Neuronal stem cell (in vitro differentiated cells): ENCODE measurements around the gene PANX1.

Experiments
- DNase-seq: peaks from one replicate; pipeline ENCODE4 v3.0.0-alpha.2; 2013; ENCODE audit warnings: low spot score
- H2AFZ ChIP-seq: one replicate; pipeline ENCODE4 v1.6.1; 2013; ENCODE audit warnings: mild to moderate bottlenecking, low read length, inconsistent platforms
- H2AK5ac ChIP-seq: 2 replicates; pipeline ENCODE4 v1.6.1; 2013; ENCODE audit warnings: low read depth, mild to moderate bottlenecking, inconsistent platforms, low read length, moderate library complexity, mixed read lengths
- H2BK120ac ChIP-seq: 2 replicates; pipeline ENCODE4 v1.6.1; 2013; ENCODE audit warnings: low read depth, mild to moderate bottlenecking, inconsistent platforms, low read length, moderate library complexity, mixed read lengths
- H2BK12ac ChIP-seq: one replicate; pipeline ENCODE4 v1.6.1; 2013; ENCODE audit warnings: low read length, inconsistent platforms
- H2BK15ac ChIP-seq: 2 replicates; pipeline ENCODE4 v1.6.1; 2013; ENCODE audit warnings: mild to moderate bottlenecking, low read length, inconsistent platforms, mixed read lengths
- H2BK5ac ChIP-seq: one replicate; pipeline ENCODE4 v1.6.1; 2013; ENCODE audit warnings: inconsistent platforms, mild to moderate bottlenecking, low read length, moderate library complexity
- H3K14ac ChIP-seq: one replicate; pipeline ENCODE4 v1.6.1; 2013; ENCODE audit warnings: low read length, inconsistent platforms
- H3K18ac ChIP-seq: 2 replicates; pipeline ENCODE4 v1.6.1; 2013; ENCODE audit warnings: low read length, inconsistent platforms
- H3K23ac ChIP-seq: 2 replicates; pipeline ENCODE4 v1.6.1; 2013; ENCODE audit warnings: low read depth, mild to moderate bottlenecking, mixed read lengths, low read length, inconsistent platforms; ENCODE audit not compliant: poor library complexity
- H3K27ac ChIP-seq: replicated peaks from 3 replicates; pipeline ENCODE4 v1.5.1; 2013; ENCODE audit warnings: low read length, inconsistent platforms
- H3K27me3 ChIP-seq, 3 experiments: 2 replicates each; pipeline ENCODE4 v1.6.1; 2013; ENCODE audit warnings: low read length in 3 of 3, mild to moderate bottlenecking in 2 of 3, inconsistent platforms in 1 of 3, low read depth in 1 of 3, mixed read lengths in 1 of 3, moderate library complexity in 1 of 3; ENCODE audit not compliant: control insufficient read depth in 3 of 3, insufficient read depth in 3 of 3
- H3K36me3 ChIP-seq, 2 donors: replicated peaks in 1 of 2; 2 replicates each; pipeline ENCODE4 v1.6.1; 2013; ENCODE audit warnings: low read length in 2 of 2; ENCODE audit not compliant: control insufficient read depth in 2 of 2, insufficient read depth in 2 of 2
- H3K4ac ChIP-seq: 2 replicates; pipeline ENCODE4 v1.6.1; 2013; ENCODE audit warnings: inconsistent platforms, mild to moderate bottlenecking, low read length, moderate library complexity
- H3K4me1 ChIP-seq, 2 donors: 1 replicate in 1 of 2; 2 replicates in 1 of 2; pipeline ENCODE4 v1.6.1; 2013; ENCODE audit warnings: low read length in 2 of 2, low read depth in 1 of 2; ENCODE audit not compliant: control insufficient read depth in 2 of 2, insufficient read depth in 1 of 2
- H3K4me2 ChIP-seq: one replicate; pipeline ENCODE4 v1.6.1; 2013; ENCODE audit warnings: mild to moderate bottlenecking, low read length, inconsistent platforms; ENCODE audit not compliant: insufficient read depth, poor library complexity, severe bottlenecking
- H3K4me3 ChIP-seq, 2 donors: 2 replicates each; pipeline ENCODE4 v1.5.1; 2013; ENCODE audit warnings: low read length in 2 of 2, mild to moderate bottlenecking in 2 of 2, inconsistent platforms in 1 of 2, moderate library complexity in 1 of 2
- H3K79me1 ChIP-seq: one replicate; pipeline ENCODE4 v1.6.1; 2013; ENCODE audit warnings: low read depth, mild to moderate bottlenecking, inconsistent platforms, low read length, moderate library complexity
- H3K9ac ChIP-seq: one replicate; pipeline ENCODE4 v1.6.1; 2013; ENCODE audit warnings: mild to moderate bottlenecking, low read depth, low read length, inconsistent platforms; ENCODE audit not compliant: poor library complexity
- H3K9me3 ChIP-seq, 2 donors: replicated peaks in 1 of 2; 2 replicates each; pipeline versions ENCODE3 to v1.6.1; 2013; ENCODE audit warnings: low read length in 2 of 2, mild to moderate bottlenecking in 2 of 2, inconsistent platforms in 1 of 2, low read depth in 1 of 2, mixed read lengths in 1 of 2, moderate library complexity in 1 of 2; ENCODE audit not compliant: control insufficient read depth in 2 of 2, insufficient read depth in 1 of 2
- H4K8ac ChIP-seq: one replicate; pipeline ENCODE4 v1.6.1; 2013; ENCODE audit warnings: low read depth, mild to moderate bottlenecking, inconsistent platforms, low read length, moderate library complexity
- H4K91ac ChIP-seq: one replicate; pipeline ENCODE4 v1.6.1; 2013; ENCODE audit warnings: low read length, low read depth, mild to moderate bottlenecking, inconsistent platforms; ENCODE audit not compliant: poor library complexity
- WGBS, 2 donors: extraction: QIAGEN DNeasy Blood & Tissue Kit; methylation state at CpG; one replicate each; pipeline ENCODE4 v1.1.7; 2013; ENCODE audit warnings: missing lambda C conversion rate in 2 of 2, mixed read lengths in 1 of 2; ENCODE audit not compliant: insufficient read length in 2 of 2, insufficient replicate concordance in 1 of 2; ENCODE audit errors: extremely low coverage in 2 of 2; 5-methylcytosine and 5-hydroxymethylcytosine counted together

Gene PANX1

GRCh38 chr11:94170953-94171352 is 42.3 kb downstream of the PANX1 start:
- Histone ChIP-seq H4K91ac (no peak overlapping the region), H3K79me1 (peaks cover 4% of the 10 kb centered on the region), H3K23ac (no peak overlapping the region), H2BK5ac (no peak overlapping the region), H3K27me3 (no peaks in the 10 kb centered on the region), H2BK15ac (no peak overlapping the region), H3K14ac (no peak overlapping the region), H2AFZ (no peak overlapping the region), H3K4me3 (no peak overlapping the region), H3K4me1 (peaks cover 0 to 2% of the 10 kb centered on the region in 2 donors), H2BK12ac (no peak overlapping the region), H3K9me3 (peaks cover 0 to 12% of the 10 kb centered on the region in 2 donors), H2BK120ac (no peak overlapping the region), H2AK5ac (no peak overlapping the region), H3K18ac (no peak overlapping the region), H4K8ac (no peak overlapping the region), H3K36me3 (peaks cover 2 to 50% of the 10 kb centered on the region in 2 donors), H3K4ac (no peak overlapping the region), H3K27ac (no peak overlapping the region), H3K9ac (no peak overlapping the region), H3K4me2 (no peak overlapping the region)
- DNase-seq: no peak

GRCh38 chr11:94171693-94172440 is 43.2 kb downstream of the PANX1 start:
- Histone ChIP-seq H3K27me3 (no peaks in the 10 kb centered on the region), H3K14ac (no peak overlapping the region), H3K23ac (no peak overlapping the region), H2BK15ac (no peak overlapping the region), H2BK12ac (no peak overlapping the region), H3K79me1 (peaks cover 4% of the 10 kb centered on the region), H2BK5ac (no peak overlapping the region), H3K4me3 (no peak overlapping the region), H4K8ac (no peak overlapping the region), H4K91ac (no peak overlapping the region), H3K36me3 (peaks cover 2 to 56% of the 10 kb centered on the region in 2 donors), H3K9ac (no peak overlapping the region), H3K27ac (no peak overlapping the region), H2AK5ac (no peak overlapping the region), H3K4ac (no peak overlapping the region), H3K4me1 (peaks cover 0 to 2% of the 10 kb centered on the region in 2 donors), H3K18ac (no peak overlapping the region), H2AFZ (no peak overlapping the region), H3K4me2 (no peak overlapping the region), H3K9me3 (peaks cover 0 to 10% of the 10 kb centered on the region in 2 donors), H2BK120ac (no peak overlapping the region)
- WGBS, 2 donors: no CpG with 5 or more reads among the region's 8 CpGs
- DNase-seq: peak; percentile 49

DNA sequence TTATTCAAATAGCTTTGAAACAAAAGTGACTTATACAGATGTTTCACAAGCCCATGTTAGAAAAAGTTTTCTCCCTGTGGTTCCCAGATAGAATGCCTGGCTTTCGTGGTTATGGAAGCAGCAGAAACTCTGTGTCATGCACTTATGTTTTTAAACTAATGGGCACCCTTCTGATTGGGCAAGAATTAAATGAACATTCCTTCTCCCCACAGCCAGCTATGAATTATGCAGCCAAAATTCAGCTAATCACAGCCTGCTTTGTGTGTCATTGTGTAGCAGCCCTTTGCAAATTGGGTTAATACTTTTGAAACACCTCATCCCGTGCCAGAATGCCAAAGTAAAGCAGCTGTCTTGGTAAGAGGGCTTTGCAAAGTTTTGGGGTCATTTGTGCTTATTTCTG is 46.9 kb downstream of the PANX1 start:
- DNase-seq: no peak
- Histone ChIP-seq H3K18ac (no peak overlapping the region), H3K4me3 (no peak overlapping the region), H3K9ac (no peak overlapping the region), H3K27ac (no peak overlapping the region), H3K4me1 (peaks cover 0 to 2% of the 10 kb centered on the region in 2 donors), H3K14ac (no peak overlapping the region), H2BK12ac (no peak overlapping the region), H2BK5ac (no peak overlapping the region), H3K79me1 (peaks cover 6% of the 10 kb centered on the region), H2AFZ (no peak overlapping the region), H3K27me3 (no peaks in the 10 kb centered on the region), H4K91ac (no peak overlapping the region), H4K8ac (no peak overlapping the region), H2BK120ac (no peak overlapping the region), H3K23ac (no peak overlapping the region), H2AK5ac (no peak overlapping the region), H3K36me3 (peaks cover 12 to 69% of the 10 kb centered on the region in 2 donors), H3K9me3 (peaks cover 0 to 5% of the 10 kb centered on the region in 2 donors), H3K4me2 (no peak overlapping the region), H2BK15ac (no peak overlapping the region), H3K4ac (no peak overlapping the region)
- no CpG with 5 or more reads among the region's 2 CpGs for whole genome bisulfite sequencing, 2 donors

DNA sequence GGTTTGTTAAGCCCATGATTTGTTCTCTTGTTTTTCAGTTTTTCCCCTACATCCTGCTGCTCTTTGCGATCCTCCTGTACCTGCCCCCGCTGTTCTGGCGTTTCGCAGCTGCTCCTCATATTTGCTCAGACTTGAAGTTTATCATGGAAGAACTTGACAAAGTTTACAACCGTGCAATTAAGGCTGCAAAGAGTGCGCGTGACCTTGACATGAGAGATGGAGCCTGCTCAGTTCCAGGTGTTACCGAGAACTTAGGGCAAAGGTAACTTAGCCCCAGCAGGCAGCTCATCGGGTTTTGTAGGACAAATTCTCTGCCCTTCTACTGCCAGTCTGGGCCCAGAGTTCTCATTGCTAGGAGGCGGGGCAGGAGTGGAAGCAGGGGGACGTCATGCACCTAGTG is 49.7 kb downstream of the PANX1 start:
- no peak overlapping the region for H3K4me2 ChIP-seq
- H4K8ac ChIP-seq: no peak overlapping the region
- no peak for DNase-seq
- no peak overlapping the region for H2AFZ ChIP-seq
- H3K27ac ChIP-seq: no peak overlapping the region
- H3K27me3 ChIP-seq: no peaks in the 10 kb centered on the region
- no peak overlapping the region for H3K18ac ChIP-seq
- H2AK5ac ChIP-seq: no peak overlapping the region
- no peak overlapping the region for H4K91ac ChIP-seq
- H3K79me1 ChIP-seq: peaks cover 4% of the 10 kb centered on the region
- peaks cover 16 to 85% of the 10 kb centered on the region in 2 donors for H3K36me3 ChIP-seq
- no peak overlapping the region for H2BK5ac ChIP-seq
- no peak overlapping the region for H3K4me3 ChIP-seq
- H3K4me1 ChIP-seq: no peaks in the 10 kb centered on the region
- no peak overlapping the region for H3K4ac ChIP-seq
- no peak overlapping the region for H3K23ac ChIP-seq
- no CpG with 5 or more reads among the region's 11 CpGs for WGBS, 2 donors
- H2BK15ac ChIP-seq: no peak overlapping the region
- no peak overlapping the region for H3K9ac ChIP-seq
- H2BK120ac ChIP-seq: no peak overlapping the region
- H3K9me3 ChIP-seq: no peaks in the 10 kb centered on the region
- no peak overlapping the region for H2BK12ac ChIP-seq
- no peak overlapping the region for H3K14ac ChIP-seq
